DOHH2 (cell line): ENCODE measurements around the gene PELI2.
"Not testable (repeated sequence)": the region's sequence is repeated elsewhere in the genome, so short reads cannot be mapped to it uniquely, and the experiment has no call there.

Experiments
- H3F3A ChIP-seq: fragments of 200-600 bp; sonication (generic), shearing (Covaris generic); 2 replicates; pipeline ENCODE4 v1.6.0; 2016; ENCODE audit warnings: antibody characterized with exemption, mild to moderate bottlenecking; ENCODE audit not compliant: control insufficient read depth, insufficient read depth
- H3K27ac ChIP-seq: fragments of 200-600 bp; sonication (generic); 2 replicates; pipeline ENCODE4 v1.5.1; 2014; ENCODE audit warnings: low read depth, mild to moderate bottlenecking, low read length, moderate library complexity
- H3K27me3 ChIP-seq: fragments of 200-600 bp; sonication (generic); 2 replicates; pipeline ENCODE4 v1.6.1; 2014; ENCODE audit warnings: mild to moderate bottlenecking, low read length, mixed read lengths; ENCODE audit not compliant: control insufficient read depth
- H3K36me3 ChIP-seq: fragments of 200-600 bp; sonication (generic); 2 replicates; pipeline ENCODE4 v1.6.1; 2014; ENCODE audit warnings: mild to moderate bottlenecking, low read length, moderate library complexity, mixed read lengths; ENCODE audit not compliant: control insufficient read depth
- H3K4me1 ChIP-seq: fragments of 200-600 bp; sonication (generic); 2 replicates; pipeline ENCODE4 v1.6.1; 2014; ENCODE audit warnings: mild to moderate bottlenecking, low read length, mixed read lengths; ENCODE audit not compliant: control insufficient read depth
- H3K4me2 ChIP-seq: fragments of 200-600 bp; sonication (generic); 2 replicates; pipeline ENCODE4 v1.6.0; 2014; ENCODE audit warnings: mild to moderate bottlenecking, low read length, moderate library complexity
- H3K4me3 ChIP-seq: fragments of 200-600 bp; sonication (generic); 2 replicates; pipeline ENCODE4 v1.5.1; 2014; ENCODE audit warnings: mild to moderate bottlenecking, low read length, mixed read lengths
- H3K79me2 ChIP-seq: fragments of 200-600 bp; sonication (generic); 2 replicates; pipeline ENCODE4 v1.6.1; 2014; ENCODE audit warnings: mild to moderate bottlenecking, low read length, mixed read lengths; ENCODE audit not compliant: control insufficient read depth
- H3K9me2 ChIP-seq: fragments of 200-600 bp; sonication (generic); replicated peaks from 2 replicates; pipeline ENCODE4 v1.6.1; 2014; ENCODE audit warnings: mild to moderate bottlenecking, low read length, mixed read lengths; ENCODE audit not compliant: control insufficient read depth
- H3K9me3 ChIP-seq: fragments of 200-600 bp; sonication (generic); 2 replicates; pipeline ENCODE4 v1.6.1; 2014; ENCODE audit warnings: antibody characterized with exemption, low read length, mixed read lengths; ENCODE audit not compliant: control insufficient read depth, insufficient read depth
- H4K20me1 ChIP-seq: fragments of 200-600 bp; sonication (generic); 2 replicates; pipeline ENCODE4 v1.6.0; 2014; ENCODE audit warnings: low read depth, mild to moderate bottlenecking, antibody characterized with exemption, low read length, moderate library complexity; ENCODE audit not compliant: control insufficient read depth, insufficient read depth
- EZH2phosphoT487 ChIP-seq: fragments of 200-600 bp; sonication (generic); IDR thresholded peaks from 2 replicates; pipeline ENCODE4 v1.6.1; 2017; ENCODE audit warnings: borderline replicate concordance, mild to moderate bottlenecking, antibody characterized with exemption, low read length, moderate library complexity, mixed read lengths
- TF ChIP-seq, protein P1 (sequence below): fragments of 200-600 bp; sonication (generic); IDR thresholded peaks from one replicate; pipeline ENCODE4 v1.5.1; 2014; ENCODE audit warnings: antibody characterized with exemption, mild to moderate bottlenecking, low read depth, low read length; ENCODE audit not compliant: poor library complexity, severe bottlenecking

Gene PELI2

DNA sequence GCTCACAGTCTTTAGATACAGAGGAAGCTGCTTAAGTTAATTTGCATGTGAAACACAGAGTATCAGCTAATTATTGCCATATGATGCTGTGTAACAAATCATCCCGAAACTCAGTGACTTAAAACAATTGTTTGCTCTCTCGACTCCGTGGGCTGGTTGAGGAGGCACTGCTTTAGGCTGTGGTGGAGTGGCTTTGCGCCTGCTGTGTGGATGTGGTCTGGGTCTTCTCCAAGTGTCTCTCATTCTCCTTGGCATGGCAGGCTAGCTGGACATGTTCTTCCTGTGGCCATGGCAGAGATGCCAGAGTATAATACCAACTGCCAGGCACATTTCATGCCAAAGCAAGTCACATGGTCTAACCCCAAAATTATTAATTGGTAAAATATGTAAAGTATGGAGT lies 40.9 kb downstream of the PELI2 start:
- Histone ChIP-seq H3K27me3 (0 out of 2 replicates have a peak, but pooled peaks cover 3% of the 10 kb centered on the region), H3K4me2 (no peak overlapping the region), H3K9me2 (no peaks in the 10 kb centered on the region), H4K20me1 (no peaks in the 10 kb centered on the region), H3F3A (no peaks in the 10 kb centered on the region), H3K79me2 (no peaks in the 10 kb centered on the region), H3K4me1 (no peaks in the 10 kb centered on the region), H3K36me3 (no peaks in the 10 kb centered on the region), H3K27ac (no peak overlapping the region), H3K9me3 (no peaks in the 10 kb centered on the region), H3K4me3 (no peak overlapping the region)
- no peak for TF ChIP-seq EZH2phosphoT487
- TF ChIP-seq, protein P1, sequence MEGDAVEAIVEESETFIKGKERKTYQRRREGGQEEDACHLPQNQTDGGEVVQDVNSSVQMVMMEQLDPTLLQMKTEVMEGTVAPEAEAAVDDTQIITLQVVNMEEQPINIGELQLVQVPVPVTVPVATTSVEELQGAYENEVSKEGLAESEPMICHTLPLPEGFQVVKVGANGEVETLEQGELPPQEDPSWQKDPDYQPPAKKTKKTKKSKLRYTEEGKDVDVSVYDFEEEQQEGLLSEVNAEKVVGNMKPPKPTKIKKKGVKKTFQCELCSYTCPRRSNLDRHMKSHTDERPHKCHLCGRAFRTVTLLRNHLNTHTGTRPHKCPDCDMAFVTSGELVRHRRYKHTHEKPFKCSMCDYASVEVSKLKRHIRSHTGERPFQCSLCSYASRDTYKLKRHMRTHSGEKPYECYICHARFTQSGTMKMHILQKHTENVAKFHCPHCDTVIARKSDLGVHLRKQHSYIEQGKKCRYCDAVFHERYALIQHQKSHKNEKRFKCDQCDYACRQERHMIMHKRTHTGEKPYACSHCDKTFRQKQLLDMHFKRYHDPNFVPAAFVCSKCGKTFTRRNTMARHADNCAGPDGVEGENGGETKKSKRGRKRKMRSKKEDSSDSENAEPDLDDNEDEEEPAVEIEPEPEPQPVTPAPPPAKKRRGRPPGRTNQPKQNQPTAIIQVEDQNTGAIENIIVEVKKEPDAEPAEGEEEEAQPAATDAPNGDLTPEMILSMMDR: no peak

DNA sequence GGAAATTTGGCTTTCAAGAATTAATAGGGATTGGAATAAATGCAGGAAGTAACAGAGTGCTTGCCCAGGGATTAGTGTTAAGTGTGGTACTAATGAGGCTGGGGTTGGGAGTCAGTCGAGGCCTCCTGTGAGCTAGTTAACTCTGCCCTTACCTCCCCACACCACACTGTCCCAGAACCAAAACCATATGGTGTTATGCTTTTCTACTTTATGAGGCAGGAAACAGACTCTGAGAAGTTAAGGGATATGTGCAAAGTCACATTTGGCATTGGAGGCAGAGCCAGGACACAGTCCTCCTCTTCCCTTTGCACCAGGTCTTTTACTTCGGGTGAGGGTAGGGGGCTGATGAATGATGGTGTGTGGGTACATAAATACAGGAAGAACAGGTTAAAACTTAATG lies 41.9 kb downstream of the PELI2 start:
- Histone ChIP-seq H4K20me1 (no peaks in the 10 kb centered on the region), H3F3A (no peaks in the 10 kb centered on the region), H3K4me1 (no peaks in the 10 kb centered on the region), H3K9me3 (no peaks in the 10 kb centered on the region), H3K4me3 (no peak overlapping the region), H3K4me2 (no peak overlapping the region), H3K79me2 (no peaks in the 10 kb centered on the region), H3K27ac (no peak overlapping the region), H3K9me2 (no peaks in the 10 kb centered on the region), H3K27me3 (0 out of 2 replicates have a peak, but pooled peaks cover 3% of the 10 kb centered on the region), H3K36me3 (no peaks in the 10 kb centered on the region)
- TF ChIP-seq EZH2phosphoT487: no peak
- TF ChIP-seq, protein P1: no peak

DNA sequence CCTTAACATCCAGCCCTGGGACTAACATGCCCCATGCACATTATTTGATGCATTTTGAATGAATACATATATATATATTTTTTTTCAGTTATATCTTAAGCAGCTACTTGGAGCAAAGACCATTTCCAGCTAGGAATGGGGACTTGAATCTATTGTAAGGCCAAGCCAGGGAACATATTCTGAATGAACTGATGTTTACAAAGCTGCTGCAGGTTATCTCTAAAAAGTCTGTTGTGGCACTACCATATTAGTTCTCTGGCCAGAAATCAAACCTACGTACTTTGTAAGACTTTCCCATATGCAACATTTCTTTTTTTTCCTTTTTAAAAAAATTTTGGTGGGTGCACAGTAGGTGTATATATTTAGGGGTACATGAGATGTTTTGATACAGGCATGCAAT lies 43.4 kb downstream of the PELI2 start:
- Histone ChIP-seq H3K9me3 (no peaks in the 10 kb centered on the region), H3K79me2 (no peaks in the 10 kb centered on the region)
- TF ChIP-seq, protein P1: no peak
- TF ChIP-seq EZH2phosphoT487: no peak

DNA sequence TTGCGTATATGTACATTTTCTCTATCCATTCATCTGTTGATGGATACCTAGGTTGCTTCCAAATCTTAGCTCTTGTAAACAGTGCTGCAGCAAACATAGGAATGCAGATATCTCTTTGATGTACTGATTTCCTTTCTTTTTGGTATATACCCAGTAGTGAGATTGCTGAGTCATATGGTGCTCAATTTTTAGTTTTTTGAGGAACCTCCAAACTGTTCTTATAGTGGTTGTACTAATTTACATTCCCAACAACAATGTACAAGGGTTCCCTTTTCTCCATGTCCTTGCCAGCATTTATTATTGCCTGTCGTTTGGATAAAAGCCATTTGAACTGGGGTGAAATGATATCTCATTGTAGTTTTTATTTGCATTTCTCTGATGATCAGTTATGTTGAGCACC lies 44.3 kb downstream of the PELI2 start:
- H3K9me2 ChIP-seq: no peaks in the 10 kb centered on the region
- H3K4me1 ChIP-seq: no peaks in the 10 kb centered on the region
- H3K9me3 ChIP-seq: no peaks in the 10 kb centered on the region
- H3K36me3 ChIP-seq: no peaks in the 10 kb centered on the region
- H3K27me3 ChIP-seq: 0 out of 2 replicates have a peak, but pooled peaks cover 3% of the 10 kb centered on the region
- no peaks in the 10 kb centered on the region for H4K20me1 ChIP-seq
- H3K27ac ChIP-seq: no peak overlapping the region
- no peaks in the 10 kb centered on the region for H3K79me2 ChIP-seq
- H3K4me3 ChIP-seq: no peak overlapping the region
- TF ChIP-seq EZH2phosphoT487: no peak
- TF ChIP-seq, protein P1: no peak
- no peaks in the 10 kb centered on the region for H3F3A ChIP-seq
- H3K4me2 ChIP-seq: no peak overlapping the region

More for the DNA sequence above, 43.4 kb downstream of the PELI2 start:
- Histone ChIP-seq H3K4me1 (no peaks in the 10 kb centered on the region), H3K4me3 (no peak overlapping the region), H3K36me3 (no peaks in the 10 kb centered on the region), H3F3A (no peaks in the 10 kb centered on the region), H3K27ac (no peak overlapping the region), H4K20me1 (no peaks in the 10 kb centered on the region), H3K9me2 (no peaks in the 10 kb centered on the region), H3K4me2 (no peak overlapping the region), H3K27me3 (0 out of 2 replicates have a peak, but pooled peaks cover 3% of the 10 kb centered on the region)

DNA sequence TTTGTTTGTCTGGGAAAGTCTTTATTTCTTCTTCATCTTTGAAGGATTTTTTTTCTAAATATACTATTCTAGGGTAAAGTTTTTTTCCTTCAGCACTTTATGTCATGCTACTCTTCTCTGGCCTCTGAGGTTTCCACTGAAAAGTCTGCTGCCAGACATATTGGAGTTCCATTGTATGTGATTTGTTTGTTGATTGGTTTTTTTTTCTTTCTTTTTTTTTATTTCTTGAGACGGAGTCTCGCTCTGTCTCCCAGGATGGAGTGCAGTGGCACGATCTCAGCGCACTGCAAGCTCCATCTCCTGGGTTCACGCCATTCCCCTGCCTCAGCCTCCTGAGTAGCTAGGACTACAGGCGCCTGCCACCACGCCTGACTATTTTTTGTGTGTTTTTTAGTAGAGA lies 48.4 kb downstream of the PELI2 start:
- not testable (repeated sequence) for H3K9me3 ChIP-seq, H3F3A ChIP-seq, H4K20me1 ChIP-seq

More for the DNA sequence above, 48.4 kb downstream of the PELI2 start:
- not testable (repeated sequence) for H3K27ac ChIP-seq, H3K4me2 ChIP-seq, H3K36me3 ChIP-seq, H3K27me3 ChIP-seq, H3K4me1 ChIP-seq, H3K4me3 ChIP-seq, H3K79me2 ChIP-seq, H3K9me2 ChIP-seq
